Tibial nerve (tissue), 4 donors: ENCODE results near the gene ATAD3A.

Experiments
- EP300 ChIP-seq, 2 donors: sonication (generic); formaldehyde crosslinking; IDR thresholded peaks; one replicate each; pipeline ENCODE4 v1.6.1; 2017; ENCODE audit warnings: antibody characterized with exemption in 2 of 2, mild to moderate bottlenecking in 1 of 2
- POLR2A ChIP-seq, 2 donors: fragments of 450-650 bp; IDR thresholded peaks; one replicate each; pipeline ENCODE4 v1.6.1; 2017; ENCODE audit warnings: antibody characterized with exemption in 2 of 2, mild to moderate bottlenecking in 2 of 2, moderate library complexity in 2 of 2
- TF ChIP-seq, protein P1 (sequence below), 5 experiments: fragments of 200-600 bp in 3 of 5; fragments of 450-650 bp in 2 of 5; sonication (generic) in 3 of 5; IDR thresholded peaks; one replicate each; pipeline ENCODE4 v1.5.1; 2016 to 2019; ENCODE audit warnings: antibody characterized with exemption in 5 of 5, mild to moderate bottlenecking in 3 of 5, moderate library complexity in 2 of 5

DNA sequence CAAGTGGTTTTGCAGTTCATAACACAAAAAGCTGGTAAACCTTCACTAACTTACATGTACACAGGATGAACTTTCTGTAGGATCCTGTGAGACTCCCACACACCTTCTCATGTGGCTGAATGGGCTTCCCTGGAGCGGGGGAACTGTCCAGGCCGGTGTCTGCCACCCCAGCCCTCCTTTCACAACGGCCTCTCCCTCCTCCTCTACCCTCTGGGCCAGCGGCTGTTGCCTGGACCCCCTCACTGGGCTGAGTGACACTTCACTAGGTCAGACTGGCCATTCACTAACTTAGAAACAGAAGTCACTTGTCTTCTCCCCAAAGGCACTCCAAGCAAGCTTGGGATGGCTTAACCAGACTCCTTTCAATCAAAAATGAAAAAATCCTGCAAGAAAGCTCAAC is 46.6 kb downstream of the ATAD3A start:
- TF ChIP-seq, protein P1, sequence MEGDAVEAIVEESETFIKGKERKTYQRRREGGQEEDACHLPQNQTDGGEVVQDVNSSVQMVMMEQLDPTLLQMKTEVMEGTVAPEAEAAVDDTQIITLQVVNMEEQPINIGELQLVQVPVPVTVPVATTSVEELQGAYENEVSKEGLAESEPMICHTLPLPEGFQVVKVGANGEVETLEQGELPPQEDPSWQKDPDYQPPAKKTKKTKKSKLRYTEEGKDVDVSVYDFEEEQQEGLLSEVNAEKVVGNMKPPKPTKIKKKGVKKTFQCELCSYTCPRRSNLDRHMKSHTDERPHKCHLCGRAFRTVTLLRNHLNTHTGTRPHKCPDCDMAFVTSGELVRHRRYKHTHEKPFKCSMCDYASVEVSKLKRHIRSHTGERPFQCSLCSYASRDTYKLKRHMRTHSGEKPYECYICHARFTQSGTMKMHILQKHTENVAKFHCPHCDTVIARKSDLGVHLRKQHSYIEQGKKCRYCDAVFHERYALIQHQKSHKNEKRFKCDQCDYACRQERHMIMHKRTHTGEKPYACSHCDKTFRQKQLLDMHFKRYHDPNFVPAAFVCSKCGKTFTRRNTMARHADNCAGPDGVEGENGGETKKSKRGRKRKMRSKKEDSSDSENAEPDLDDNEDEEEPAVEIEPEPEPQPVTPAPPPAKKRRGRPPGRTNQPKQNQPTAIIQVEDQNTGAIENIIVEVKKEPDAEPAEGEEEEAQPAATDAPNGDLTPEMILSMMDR (IDR thresholded peaks at IDR 0.05): no peak
- TF ChIP-seq EP300 (IDR thresholded peaks at IDR 0.05): no peak
- TF ChIP-seq POLR2A (IDR thresholded peaks at IDR 0.05): no peak
